ENCODE results near the gene C2orf74.

GRCh38 chr2:61193670-61194561 lies 31.9 kb downstream of the C2orf74 start:
- no peak for TF ChIP-seq CTCF (IDR thresholded peaks at IDR 0.05 in 2 of 3, conservative IDR thresholded peaks at IDR 0.05 in 1 of 3; ENCODE audit: insufficient read depth in 2 of 3, low read depth in 1 of 3, low read length in 3 of 3)
- TF ChIP-seq ARID4B (CRISPR knock-in tag; IDR thresholded peaks at IDR 0.05): no peak
- TF ChIP-seq MGA (IDR thresholded peaks at IDR 0.05): no peak
- TF ChIP-seq EWSR1 (IDR thresholded peaks at IDR 0.05; ENCODE audit: borderline replicate concordance, low read depth, partially characterized antibody): no peak
- TF ChIP-seq NFIC (IDR thresholded peaks at IDR 0.05): no peak
- no peak for TF ChIP-seq ZNF232 (CRISPR knock-in tag; IDR thresholded peaks at IDR 0.05)
